HCT116 (cell line): ENCODE measurements around the gene FRMD7.

ENCODE experiments used
- CTCF ChIP-seq, 3 experiments: fragments of 200-600 bp in 1 of 3; sonication (generic) in 1 of 3; IDR thresholded peaks in 2 of 3; conservative IDR thresholded peaks in 1 of 3; 2 replicates each; pipeline ENCODE4 v1.5.1; 2012 to 2017; ENCODE audit warnings: low read depth in 2 of 3, low read length in 2 of 3, antibody characterized with exemption in 1 of 3, borderline replicate concordance in 1 of 3, control low read depth in 1 of 3, mild to moderate bottlenecking in 1 of 3, mixed read lengths in 1 of 3, mixed run types in 1 of 3, moderate library complexity in 1 of 3; ENCODE audit not compliant: insufficient read depth in 1 of 3
- EZH2 ChIP-seq: fragments of 200-600 bp; sonication (generic); IDR thresholded peaks from 2 replicates; pipeline ENCODE4 v1.6.1; 2017; ENCODE audit warnings: antibody characterized with exemption, mixed run types
- FOSL1 ChIP-seq: IDR thresholded peaks from 2 replicates; pipeline ENCODE4 v1.6.1; 2012; ENCODE audit warnings: low read depth
- JUND ChIP-seq: IDR thresholded peaks from 2 replicates; pipeline ENCODE4 v1.6.1; 2012
- SIN3A ChIP-seq: IDR thresholded peaks from 2 replicates; pipeline ENCODE4 v1.6.1; 2012; ENCODE audit warnings: low read depth
- ZFX ChIP-seq: fragments of 450-650 bp; IDR thresholded peaks from 2 replicates; pipeline ENCODE4 v1.6.1; 2017
- ZNF274 ChIP-seq: fragments of 200-500 bp; sonication (Bioruptor generic); IDR thresholded peaks from 2 replicates; pipeline ENCODE4 v1.6.1; 2014; ENCODE audit warnings: mild to moderate bottlenecking, low read depth, low read length, inconsistent platforms

GRCh38 chrX:132058050-132058449 is 69.8 kb downstream of the FRMD7 start:
- no peak for TF ChIP-seq CTCF (IDR thresholded peaks at IDR 0.05 in 2 of 3, conservative IDR thresholded peaks at IDR 0.05 in 1 of 3; ENCODE audit: borderline replicate concordance in 1 of 3, insufficient read depth in 1 of 3, low read depth in 2 of 3, low read length in 2 of 3)
- TF ChIP-seq SIN3A = no peak
- TF ChIP-seq ZFX = no peak
- TF ChIP-seq ZNF274 = no peak
- no peak for TF ChIP-seq JUND
- TF ChIP-seq EZH2 = no peak
- no peak for TF ChIP-seq FOSL1
